LoVo (cell line): Measurements from ENCODE around the gene MYO15B.

ENCODE experiments used
- DNase-seq: peaks from one replicate; pipeline ENCODE4 v3.0.0-alpha.2; 2016; ENCODE audit warnings: low spot score

Gene MYO15B

DNA sequence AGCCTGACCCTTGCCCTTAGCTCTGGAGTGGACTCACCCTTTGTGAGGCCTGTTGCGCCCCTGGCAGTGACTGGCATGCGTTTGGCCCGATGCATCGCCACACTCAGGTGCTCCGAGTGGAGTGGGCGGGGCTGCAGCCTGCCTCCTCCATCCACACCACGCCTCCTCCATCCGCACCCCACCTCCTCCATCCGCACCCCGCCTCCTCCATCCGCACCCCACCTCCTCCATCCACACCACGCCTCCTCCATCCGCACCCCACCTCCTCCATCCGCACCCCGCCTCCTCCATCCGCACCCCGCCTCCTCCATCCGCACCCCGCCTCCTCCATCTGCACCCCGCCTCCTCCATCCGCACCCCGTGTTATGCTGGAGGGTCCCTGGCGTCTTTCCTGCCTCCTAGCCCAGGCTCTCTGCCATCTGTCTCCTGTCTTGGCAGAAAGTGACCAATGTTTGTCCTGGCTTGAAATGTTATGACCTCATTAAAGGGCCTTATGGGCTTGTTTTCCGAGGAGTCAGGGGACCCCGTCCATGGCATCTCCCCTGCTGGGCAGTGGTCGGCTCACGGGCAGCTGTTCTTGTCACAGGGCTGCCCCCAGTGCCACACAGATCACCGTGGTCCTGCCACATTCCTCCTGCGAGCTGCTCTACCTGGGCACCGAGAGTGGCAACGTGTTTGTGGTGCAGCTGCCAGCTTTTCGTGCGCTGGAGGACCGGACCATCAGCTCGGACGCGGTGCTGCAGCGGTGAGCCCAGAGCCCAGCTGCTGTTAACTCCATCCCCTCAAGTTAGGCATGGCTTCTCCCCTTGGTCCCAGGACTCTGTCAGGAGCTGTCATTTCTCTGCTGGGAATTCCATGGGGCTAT is 28.7 kb upstream of the MYO15B start:
- no peak for DNase-seq

DNA sequence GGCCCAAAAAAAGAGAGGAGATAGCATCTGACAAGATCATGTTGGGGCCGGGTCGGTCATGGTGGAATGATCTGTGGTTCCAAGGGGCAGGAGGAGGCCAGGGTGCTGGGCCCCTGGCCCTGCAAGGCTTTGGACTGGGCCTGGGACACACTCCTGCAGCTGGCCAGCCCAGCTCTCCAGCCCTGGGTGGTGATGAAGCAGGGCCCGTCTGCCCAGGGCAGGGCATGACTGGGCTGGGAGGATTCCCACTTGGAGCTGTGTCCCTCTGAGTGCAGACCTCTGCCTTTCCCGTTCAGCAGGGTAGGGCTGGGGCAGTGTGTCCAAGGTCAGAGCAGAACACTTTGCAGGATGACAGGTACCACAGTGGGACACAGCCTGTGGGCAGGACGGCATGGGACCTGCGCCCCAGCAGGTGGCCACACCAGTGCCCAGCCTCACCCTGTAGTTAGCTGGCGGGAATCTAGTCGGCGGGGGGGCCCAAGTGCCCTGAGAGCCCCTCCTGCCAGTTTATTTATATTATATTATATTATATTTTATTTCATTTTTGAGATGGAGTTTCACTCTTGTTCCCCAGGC is 27.6 kb upstream of the MYO15B start:
- no peak for DNase-seq

DNA sequence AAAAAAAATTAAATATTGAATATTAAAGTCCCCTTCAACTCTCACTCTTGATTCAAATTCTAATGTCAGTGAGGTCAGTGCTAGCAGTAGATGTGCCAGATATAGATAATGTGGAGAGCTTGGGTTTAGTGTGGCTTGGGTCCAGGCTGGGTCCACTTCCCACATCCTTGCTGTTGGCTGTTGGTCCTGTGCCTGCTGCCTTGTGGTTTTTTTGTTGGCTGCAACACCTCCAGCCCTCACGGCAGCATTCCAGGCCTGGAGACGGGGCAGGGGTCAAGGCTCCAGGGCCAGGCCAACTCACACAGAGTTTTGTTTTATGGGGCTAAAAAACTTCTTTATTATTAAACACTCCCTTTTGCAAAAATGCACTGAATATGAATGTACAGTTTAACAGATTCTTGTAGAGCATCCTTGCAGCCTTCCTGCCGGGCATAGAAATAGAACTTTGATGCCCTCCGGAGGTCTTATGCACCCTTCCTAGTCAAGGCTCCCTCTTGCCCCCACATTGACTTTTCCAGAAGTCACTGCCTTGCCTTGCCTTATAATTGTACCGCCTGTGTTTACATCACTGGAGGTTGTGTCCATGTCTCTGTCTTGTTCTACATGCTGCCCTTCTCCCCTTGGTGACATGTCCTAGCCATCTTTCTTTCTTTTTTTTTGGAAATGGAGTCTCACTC is 25.5 kb upstream of the MYO15B start:
- peak; percentile 12 for DNase-seq

DNA sequence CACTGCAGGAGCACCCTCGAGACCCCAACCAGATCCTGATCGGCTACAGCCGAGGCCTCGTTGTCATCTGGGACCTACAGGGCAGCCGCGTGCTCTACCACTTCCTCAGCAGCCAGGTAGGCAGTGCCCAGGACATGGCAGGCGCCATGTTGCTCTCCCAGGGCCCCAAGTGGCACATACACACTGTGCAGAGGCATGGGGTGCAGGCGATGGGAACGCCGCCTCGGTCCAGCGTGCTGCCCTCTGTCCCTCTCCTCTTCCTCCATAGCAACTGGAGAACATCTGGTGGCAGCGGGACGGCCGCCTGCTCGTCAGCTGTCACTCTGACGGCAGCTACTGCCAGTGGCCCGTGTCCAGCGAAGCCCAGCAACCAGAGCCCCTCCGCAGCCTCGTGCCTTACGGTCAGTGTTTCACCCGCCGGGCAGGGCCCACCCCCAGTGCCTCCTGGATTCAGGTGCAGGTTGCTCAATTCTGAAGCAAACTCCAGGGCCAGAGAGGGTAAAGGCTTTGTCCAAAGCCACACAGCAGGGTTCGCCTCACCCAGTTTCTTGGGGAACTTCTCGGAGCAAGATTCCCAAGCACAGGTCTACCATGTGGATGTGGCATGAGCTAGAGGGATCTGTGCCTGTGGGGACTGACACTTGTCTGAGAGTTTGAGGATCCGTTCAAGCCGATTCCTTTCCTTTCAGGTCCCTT is 24.4 kb upstream of the MYO15B start:
- DNase-seq, result no peak

DNA sequence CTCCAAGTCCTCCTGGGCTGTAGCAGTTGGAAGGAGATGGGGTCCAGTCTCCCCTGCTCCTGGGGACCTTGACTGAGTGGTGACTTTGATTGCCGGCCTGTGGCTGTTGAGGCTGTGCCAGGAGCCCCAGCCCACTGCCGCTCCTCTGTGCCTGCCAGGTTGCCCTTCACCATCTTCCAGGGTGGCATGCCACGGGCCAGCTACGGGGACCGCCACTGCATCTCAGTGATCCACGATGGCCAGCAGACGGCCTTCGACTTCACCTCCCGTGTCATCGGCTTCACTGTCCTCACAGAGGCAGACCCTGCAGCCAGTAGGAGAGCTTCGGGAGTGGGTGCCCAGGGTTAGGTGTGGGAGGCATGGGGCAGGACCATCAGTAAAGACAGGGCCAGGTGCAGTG is 23.4 kb upstream of the MYO15B start:
- DNase-seq, result no peak

DNA sequence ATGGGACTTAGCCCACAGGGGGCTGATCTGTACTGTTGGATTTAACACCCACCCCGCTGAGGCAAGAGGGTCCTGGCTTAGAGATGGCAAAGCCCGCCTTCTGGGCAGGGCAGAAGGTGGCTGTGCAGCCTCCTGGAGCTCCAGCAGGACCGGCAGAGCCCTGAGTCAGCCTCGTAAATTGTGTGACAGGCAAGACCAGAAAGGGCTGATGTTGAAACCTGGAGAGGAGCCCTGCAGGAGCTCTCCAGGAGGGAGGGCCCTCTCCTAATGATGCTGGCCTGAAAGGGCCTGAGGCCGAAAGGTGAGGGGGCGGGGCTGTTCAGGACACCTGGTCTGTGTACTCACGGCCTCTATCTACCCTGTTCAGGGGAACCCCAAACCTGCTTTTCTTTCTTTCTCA is 22.5 kb upstream of the MYO15B start:
- DNase-seq, result no peak

DNA sequence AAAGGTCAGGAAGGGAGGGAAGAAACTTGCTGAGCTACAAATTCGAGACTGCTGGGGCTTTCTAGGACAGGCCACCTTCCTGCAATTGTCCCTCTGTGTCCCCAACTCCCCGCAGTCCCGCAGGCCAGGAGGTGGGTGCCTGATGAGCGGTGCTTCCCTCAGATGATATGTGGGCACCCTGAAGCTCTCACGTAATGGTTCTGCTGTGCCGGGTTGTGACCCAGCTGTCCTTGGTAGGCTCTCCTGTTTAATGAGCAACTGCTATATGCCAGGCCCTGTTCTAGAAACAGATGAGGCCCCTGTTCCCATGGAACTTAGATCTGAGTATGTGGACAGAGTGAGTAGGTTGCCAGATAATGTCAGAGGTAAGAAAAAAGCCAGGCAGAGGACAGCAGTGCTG is 22.0 kb upstream of the MYO15B start:
- no peak for DNase-seq

DNA sequence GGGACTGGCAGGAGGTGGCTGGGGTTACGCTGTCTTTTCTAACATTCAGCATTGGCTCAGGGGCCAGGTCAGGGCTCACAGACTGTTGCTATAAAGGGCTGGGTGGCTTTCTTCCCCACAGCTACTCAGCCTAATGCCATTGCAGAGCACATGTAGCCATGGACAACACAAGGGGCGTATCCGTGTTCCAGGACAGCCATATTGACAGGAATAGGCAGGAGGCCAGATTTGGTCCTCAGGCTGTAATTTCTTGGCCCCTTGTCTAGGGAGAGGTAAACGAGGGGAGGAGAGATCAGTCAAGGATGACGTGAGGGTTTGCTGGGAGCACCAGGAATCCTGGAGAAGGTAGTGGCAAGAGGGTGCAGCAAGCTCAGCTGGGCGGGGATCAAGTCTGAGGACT is 21.2 kb upstream of the MYO15B start:
- DNase-seq, result no peak

DNA sequence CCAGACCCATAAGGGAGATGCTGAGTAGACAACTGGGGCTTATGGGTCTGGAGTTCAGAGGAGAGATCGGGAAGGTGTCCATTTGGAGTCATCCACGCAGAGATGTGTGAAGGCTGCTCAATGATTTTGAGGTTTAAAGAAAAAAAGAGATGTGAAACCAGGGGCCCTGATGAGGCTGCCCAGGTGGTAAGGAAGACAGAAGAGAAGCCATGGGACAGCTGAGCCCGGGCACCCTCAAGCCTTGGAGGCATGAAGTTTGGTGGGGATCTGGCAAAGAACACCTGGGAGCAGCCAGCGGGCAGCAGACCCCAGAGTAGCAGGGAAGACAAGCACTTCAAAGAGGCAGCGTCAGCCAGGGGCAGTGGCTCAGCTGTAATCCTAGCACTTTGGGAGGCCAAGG is 20.8 kb upstream of the MYO15B start:
- no peak for DNase-seq

DNA sequence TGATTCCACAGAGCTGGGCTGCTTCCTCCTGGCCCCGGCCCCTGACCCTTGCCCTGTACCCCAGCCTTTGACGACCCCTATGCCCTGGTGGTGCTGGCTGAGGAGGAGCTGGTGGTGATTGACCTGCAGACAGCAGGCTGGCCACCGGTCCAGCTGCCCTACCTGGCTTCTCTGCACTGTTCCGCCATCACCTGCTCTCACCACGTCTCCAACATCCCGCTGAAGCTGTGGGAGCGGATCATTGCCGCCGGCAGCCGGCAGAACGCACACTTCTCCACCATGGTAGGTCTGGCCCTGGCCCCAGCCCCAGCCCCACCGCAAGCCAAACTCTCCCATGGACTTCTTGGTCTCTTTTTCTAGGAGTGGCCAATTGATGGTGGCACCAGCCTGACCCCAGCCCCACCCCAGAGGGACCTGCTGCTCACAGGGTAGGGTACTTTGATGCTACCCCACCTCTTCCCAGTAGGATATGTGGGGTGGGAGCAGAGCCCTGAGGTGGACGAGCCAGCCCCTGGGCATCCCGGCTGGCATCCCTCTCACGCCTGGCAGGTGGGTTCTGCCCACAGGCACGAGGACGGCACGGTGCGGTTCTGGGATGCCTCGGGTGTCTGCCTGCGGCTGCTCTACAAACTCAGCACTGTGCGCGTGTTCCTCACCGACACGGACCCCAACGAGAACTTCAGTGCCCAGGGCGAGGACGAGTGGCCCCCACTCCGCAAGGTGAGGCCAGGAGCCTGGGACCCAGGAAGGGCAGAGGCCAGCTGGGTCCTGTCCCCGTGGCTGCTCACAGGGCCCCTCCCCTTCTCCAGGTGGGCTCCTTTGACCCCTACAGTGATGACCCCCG is 19.0 kb upstream of the MYO15B start:
- no peak for DNase-seq

DNA sequence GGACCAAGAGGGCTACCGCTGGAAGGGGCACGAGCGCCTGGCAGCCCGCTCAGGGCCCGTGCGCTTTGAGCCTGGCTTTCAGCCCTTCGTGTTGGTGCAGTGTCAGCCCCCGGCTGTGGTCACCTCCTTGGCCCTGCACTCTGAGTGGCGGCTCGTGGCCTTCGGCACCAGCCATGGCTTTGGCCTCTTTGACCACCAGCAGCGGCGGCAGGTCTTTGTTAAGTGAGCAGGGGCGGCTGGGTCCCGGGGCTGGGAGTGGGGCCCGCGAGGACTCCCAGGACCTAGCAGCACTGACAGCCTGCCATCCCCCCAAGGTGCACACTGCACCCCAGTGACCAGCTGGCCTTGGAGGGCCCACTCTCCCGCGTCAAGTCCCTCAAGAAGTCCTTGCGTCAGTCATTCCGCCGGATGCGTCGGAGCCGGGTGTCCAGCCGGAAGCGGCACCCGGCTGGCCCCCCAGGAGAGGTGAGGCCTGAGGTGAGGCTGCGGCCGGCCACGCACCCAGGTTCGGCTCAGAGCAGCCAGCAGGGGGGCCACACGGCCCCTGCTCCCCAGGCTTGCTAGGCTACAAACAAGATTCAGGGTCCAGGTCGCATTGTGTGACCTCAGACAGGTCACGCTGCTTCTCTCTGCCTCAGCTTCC is 17.4 kb upstream of the MYO15B start:
- DNase-seq, result no peak

DNA sequence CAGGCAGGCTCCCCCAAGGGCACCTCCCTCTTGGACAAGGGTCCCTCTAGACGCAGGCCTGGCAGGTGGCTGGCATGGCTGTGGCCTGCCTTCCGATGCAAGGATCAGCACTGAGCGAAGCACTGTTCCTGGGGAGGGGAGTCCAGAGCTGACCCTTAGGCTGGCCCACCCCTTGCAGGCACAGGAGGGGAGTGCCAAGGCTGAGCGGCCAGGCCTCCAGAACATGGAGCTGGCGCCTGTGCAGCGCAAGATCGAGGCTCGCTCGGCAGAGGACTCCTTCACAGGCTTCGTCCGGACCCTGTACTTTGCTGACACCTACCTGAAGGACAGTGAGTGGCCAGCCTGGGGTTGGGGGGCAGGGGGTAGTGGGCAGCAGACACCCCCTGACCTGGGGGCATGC is 16.8 kb upstream of the MYO15B start:
- no peak for DNase-seq

DNA sequence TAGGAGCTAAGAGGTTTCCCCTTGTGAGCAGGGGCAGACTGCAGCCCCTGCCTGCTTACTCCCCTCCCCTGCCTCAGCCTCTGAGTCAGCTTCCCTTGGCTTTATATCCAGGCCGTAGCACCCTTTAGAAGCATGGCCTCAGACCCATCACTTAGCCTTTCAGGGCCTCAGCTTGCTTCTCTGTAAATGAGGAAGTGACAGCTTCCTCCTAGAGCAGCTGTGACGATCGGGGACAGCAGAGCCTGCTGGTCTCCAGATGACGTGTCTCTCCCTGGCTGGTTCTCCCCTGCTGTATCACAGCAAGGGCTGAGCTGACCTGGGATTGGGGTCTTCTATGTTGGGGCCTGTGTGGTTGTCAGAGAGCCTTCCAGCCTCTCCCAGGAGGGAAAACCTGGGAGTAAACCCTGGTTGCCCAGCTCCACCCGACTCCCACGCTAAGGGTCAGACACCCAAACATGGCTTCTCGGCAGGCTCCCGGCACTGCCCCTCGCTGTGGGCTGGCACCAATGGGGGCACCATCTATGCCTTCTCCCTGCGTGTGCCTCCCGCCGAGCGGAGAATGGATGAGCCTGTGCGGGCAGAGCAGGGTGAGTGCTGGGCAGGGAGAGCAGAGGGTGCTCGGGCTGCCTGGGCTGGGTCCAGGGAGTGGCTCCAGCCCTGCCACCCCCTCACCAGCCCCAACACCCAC is 16.3 kb upstream of the MYO15B start:
- DNase-seq, result no peak

DNA sequence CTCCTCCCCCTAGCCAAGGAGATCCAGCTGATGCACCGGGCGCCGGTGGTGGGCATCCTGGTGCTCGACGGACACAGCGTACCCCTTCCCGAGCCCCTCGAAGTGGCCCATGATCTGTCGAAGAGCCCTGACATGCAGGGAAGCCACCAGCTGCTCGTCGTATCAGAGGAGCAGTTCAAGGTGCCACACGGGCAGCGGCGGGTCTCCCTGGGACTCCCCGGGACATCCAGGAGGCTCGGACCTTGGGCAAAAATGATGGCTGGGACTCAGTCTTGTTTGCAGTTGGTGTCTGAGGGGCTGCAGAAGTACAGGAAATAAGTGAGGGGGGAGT is 15.8 kb upstream of the MYO15B start:
- DNase-seq, result no peak

DNA sequence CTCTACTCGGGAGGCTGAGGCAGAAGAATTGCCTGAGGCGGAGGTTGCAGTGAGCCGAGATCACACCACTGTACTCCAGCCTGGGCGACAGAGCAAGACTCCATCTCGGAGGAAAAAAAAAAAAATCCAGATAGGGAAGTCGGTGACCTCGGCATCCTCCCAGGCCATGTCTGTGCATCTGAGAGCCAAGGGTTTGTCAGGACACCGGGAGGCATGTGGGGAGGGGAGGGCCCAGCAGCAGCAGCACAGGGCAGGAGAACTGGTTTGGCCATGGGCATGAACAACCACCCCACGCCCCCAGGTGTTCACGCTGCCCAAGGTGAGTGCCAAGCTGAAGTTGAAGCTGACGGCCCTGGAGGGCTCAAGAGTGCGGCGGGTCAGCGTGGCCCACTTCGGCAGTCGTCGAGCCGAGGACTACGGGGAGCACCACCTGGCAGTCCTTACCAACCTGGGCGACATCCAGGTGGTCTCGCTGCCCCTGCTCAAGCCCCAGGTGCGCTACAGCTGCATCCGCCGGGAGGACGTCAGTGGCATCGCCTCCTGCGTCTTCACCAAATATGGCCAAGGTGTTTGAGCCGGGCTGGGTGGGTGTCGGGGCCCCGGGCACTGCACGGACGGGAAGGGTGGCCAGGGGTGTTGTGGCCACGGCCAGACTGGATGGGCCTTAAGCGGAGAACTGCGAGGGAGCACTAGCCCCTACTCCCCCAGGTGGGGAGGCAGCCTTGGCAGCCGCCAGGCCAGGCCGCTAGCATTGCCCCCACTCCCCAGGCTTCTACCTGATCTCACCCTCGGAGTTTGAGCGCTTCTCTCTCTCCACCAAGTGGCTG is 14.7 kb upstream of the MYO15B start:
- DNase-seq, result no peak

DNA sequence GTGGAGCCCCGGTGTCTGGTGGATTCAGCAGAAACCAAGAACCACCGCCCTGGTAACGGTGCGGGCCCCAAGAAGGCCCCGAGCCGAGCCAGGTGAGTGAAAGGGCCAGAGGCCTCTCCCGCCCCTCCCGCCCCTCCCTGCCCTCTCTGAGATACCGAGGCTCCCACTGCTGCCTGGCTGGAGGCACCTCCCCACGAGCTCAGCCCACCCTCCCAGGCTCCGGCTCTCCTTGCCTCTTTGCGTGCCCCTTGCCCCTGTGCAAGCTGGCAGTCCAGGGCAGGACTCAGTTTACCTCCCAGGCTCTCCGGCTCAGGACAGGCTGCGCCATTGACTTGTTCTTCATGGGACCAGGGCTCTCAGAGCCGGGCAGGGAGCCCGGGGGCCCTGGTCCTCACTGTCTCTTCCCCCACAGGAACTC is 14.1 kb upstream of the MYO15B start:
- DNase-seq, result no peak

DNA sequence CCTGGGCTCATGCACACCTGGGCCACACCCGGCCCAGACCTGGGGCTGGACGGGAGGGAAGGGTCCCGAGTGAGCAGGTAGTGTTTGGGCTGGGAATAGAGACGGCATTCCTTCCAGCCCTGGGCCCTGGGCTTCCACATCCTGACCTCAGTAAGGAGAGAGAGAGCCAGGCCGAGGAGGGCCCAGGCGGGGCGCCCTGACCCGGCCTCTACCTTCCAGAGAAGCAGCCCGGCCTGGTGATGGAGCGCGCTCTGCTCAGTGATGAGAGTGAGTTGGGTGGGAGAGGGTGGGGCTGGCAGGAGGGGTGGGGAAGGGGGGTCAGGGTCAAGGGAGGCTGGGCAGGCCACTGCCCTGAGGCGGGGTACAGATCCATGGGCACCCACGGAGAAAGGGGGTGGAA is 13.6 kb upstream of the MYO15B start:
- no peak for DNase-seq

DNA sequence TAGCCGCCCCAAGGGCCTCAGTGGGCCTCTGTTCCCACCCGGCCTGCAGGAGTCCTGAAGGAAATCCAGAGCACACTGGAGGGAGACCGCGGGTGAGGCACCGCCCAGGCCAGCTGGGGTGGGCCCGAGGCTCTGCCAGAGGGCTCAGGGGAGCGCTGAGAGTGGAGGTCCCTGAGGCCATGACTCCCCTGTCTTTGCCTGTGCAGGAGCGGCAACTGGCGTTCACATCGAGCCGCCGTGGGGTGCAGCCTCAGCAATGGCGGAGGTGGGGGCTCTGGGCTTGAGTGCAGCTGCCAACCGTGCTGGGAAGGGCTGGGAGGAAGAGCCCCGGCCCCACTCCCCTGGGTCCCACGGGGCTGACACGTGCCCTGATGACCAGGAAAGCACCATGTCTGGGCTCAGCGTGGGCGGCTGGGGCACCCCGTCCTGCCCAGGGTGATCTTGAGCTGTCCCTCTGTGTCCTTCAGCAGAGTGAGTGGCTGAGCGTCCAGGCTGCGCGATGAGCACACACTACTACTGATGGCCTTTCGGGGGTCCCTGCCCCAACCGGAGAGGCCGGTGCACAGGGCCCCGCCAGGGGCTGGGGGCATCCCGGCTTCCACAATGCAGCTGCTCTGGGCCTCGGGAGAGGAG is 13.1 kb upstream of the MYO15B start:
- no peak for DNase-seq

DNA sequence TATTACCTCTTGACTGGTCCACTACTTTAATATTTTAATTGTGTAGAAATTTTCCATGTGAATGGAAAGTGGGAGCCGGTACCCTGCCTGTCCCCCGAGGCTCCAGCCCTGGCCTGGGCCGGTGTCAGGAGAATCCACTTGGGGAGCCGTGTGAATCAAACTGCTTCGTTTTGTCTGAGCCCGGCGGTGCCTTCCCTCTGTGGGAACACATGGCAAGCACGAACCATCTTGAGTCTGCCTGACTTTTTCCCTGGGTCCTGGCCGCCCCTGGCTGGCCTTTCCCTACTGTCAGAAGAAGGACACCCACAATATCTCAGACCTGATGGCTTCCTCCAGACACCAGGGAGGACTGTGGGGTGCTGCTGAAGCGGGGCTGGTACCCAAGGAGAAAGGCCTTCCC is 12.4 kb upstream of the MYO15B start:
- no peak for DNase-seq
